ENCODE results near the gene MS4A15. TPM values are rescaled to one million over a fixed set of nuclear protein-coding genes. Genes with fewer than 3 reads are reported as not detected.
"Not testable (repeated sequence)": the region's sequence is repeated elsewhere in the genome, so short reads cannot be mapped to it uniquely, and the experiment has no call there.

MS4A15 gene
- polyA plus RNA-seq, 1 donor, result not detected

GRCh38 chr11:60809249-60809648, 52.6 kb downstream of the MS4A15 start:
- DNase-seq (ENCODE audit: low read depth), result no peak

DNA sequence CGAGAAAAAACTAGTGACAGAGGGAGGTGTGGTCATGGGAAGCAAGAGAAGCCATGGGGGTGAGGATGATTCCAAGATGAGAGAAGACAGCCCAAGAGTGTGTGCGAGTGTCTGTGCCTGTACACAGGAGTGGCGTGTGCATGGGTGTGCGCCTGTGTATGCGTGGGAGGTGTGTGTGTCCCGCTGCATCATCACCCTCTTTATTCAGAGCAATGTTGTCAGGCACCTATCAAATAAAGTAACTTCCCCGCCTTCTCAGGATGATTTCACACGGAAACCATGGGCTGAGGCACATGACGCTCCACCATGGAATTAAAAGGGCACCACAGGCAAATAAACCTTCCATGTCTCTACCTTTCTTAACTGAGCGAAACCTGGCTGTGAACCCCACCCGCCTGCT, 53.0 kb downstream of the MS4A15 start:
- DNase-seq (ENCODE audit: low read depth), result no peak

DNA sequence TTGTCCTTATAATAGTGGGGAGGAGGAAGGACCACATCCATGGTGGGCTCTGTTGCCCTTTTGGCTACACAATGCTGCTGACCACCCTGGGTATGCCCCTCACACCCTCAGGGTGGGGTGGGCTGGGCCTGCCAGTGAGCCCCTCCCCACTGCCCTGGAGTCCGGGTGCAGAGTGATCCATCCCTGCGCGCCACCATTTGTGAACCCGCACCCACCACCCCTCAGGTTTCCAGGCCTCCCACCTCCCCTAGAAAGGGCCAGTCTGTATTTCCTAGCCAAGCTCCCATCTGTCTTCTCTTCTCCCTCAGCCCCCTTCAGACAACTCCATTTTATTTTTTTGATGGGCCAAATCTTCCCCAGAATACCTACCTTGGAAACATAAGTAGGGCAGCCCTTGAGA, 53.5 kb downstream of the MS4A15 start:
- DNase-seq (ENCODE audit: low read depth), result no peak

- DNase-seq (ENCODE audit: low read depth), result no peak
Observed at GRCh38 chr11:60810569-60810968, 53.9 kb downstream of the MS4A15 start.

GRCh38 chr11:60813324-60813723, 56.7 kb downstream of the MS4A15 start:
- DNase-seq (ENCODE audit: low read depth), result no peak

- no peak for DNase-seq (ENCODE audit: low read depth)
Observed at GRCh38 chr11:60814112-60814511, 57.4 kb downstream of the MS4A15 start.

DNA sequence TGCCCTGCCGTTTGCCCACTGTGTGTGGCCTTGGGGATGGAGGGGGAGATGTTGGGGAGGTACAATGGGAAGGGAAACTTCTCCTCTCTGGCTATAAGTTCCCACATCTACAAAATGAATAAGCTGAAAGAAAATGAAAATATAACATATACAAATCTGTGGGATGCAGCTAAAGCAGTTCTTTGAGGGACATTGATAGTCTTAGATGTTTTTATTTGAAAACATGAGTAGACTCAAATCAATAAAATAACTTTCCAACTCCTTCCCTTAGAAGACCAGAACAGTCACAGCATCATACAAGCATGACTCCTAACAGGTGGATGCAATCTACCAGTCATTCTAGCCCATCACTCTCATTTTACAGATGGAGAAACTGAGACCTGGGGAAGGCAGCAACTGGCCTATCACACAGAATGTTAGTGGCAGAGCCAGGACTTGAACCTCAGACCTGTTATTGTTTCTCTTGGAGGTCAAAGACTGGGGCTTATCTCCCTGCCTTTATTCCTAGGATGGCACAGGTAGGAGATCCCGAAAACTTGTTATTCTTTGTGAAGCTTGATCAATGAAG, 60.0 kb downstream of the MS4A15 start:
- DNase-seq (ENCODE audit: low read depth), result no peak

DNA sequence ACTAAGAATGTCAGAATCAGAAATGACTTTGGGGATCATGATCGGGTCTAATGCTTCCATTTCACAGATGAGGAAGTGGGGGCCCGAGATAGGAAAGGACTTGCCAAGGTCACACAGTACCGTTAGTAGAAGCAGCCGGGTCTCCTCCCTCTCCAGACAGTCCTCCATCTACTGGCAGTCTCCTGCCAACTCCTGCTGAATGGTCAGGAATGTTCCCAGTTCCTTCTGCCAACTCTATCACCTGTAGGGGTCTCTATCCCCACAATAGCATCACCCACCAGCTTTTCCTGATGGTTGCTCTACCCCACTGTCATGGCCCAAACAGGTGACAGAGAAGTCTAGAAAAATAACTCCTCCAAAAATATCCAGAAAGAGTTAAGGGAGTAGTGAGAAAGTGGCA, 61.4 kb downstream of the MS4A15 start:
- no peak for DNase-seq (ENCODE audit: low read depth)

- no peak for DNase-seq (ENCODE audit: low read depth)
Observed at GRCh38 chr11:60821827-60822599, 65.3 kb downstream of the MS4A15 start.

GRCh38 chr11:60823745-60824306, 67.2 kb downstream of the MS4A15 start:
- DNase-seq (ENCODE audit: low read depth), result not testable (repeated sequence)

DNA sequence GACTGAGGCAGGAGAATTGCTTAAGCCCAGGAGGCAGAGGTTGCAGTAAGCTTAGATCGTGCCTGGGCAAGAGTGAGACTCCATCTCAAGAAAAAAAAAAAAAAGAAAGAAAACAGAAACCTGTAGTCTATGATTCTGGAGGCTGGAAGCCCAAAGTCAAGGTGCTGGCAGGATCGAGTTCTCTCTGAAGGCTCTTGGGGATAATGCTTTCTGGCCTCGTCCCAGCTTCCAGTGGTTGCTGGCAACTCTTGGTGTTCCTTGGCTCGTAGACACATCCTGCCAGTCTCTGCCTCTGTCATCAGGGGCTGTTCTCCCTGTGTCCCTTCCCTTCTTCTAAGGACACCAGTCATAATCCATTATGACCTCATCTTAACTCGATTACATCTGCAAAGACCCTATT, 68.5 kb downstream of the MS4A15 start:
- no peak for DNase-seq (ENCODE audit: low read depth)

GRCh38 chr11:60825790-60826189, 69.1 kb downstream of the MS4A15 start:
- DNase-seq (ENCODE audit: low read depth), result no peak

Other genes with a start within 250 kb of the MS4A15 start
- gene MS4A13, start 241.5 kb upstream of the MS4A15 start, polyA plus RNA-seq (ENCODE audit: insufficient read length), result not detected
- 8.0 TPM for gene MS4A8, start 57.3 kb upstream of the MS4A15 start, polyA plus RNA-seq (ENCODE audit: insufficient read length)
- not detected for gene MS4A18, start 32.1 kb upstream of the MS4A15 start, polyA plus RNA-seq (ENCODE audit: insufficient read length)
- 0.08 TPM for gene MS4A10, start 28.5 kb downstream of the MS4A15 start, polyA plus RNA-seq (ENCODE audit: insufficient read length)
- gene CCDC86, start 85.2 kb downstream of the MS4A15 start, polyA plus RNA-seq (ENCODE audit: insufficient read length), result 18.0 TPM
- gene PTGDR2, start 99.1 kb downstream of the MS4A15 start, polyA plus RNA-seq (ENCODE audit: insufficient read length), result 1.4 TPM
- gene ZP1, start 110.7 kb downstream of the MS4A15 start, polyA plus RNA-seq (ENCODE audit: insufficient read length), result not detected
- gene PRPF19, start 149.7 kb downstream of the MS4A15 start, polyA plus RNA-seq (ENCODE audit: insufficient read length), result 56.6 TPM
- 99.9 TPM for gene TMEM109, start 157.3 kb downstream of the MS4A15 start, polyA plus RNA-seq (ENCODE audit: insufficient read length)
- 36.0 TPM for gene TMEM132A, start 167.6 kb downstream of the MS4A15 start, polyA plus RNA-seq (ENCODE audit: insufficient read length)
- 18.2 TPM for gene SLC15A3, start 195.3 kb downstream of the MS4A15 start, polyA plus RNA-seq (ENCODE audit: insufficient read length)
- 0.83 TPM for gene CD6, start 214.8 kb downstream of the MS4A15 start, polyA plus RNA-seq (ENCODE audit: insufficient read length)